Testis (tissue), 5 donors: Measurements from ENCODE around the gene MED9. TPM values are rescaled to one million over a fixed set of nuclear protein-coding genes. Genes with fewer than 3 reads are reported as not detected.
"Not testable (repeated sequence)": the region's sequence is repeated elsewhere in the genome, so short reads cannot be mapped to it uniquely, and the experiment has no call there.

ENCODE experiments used
- DNase-seq: peaks from one replicate; pipeline ENCODE4 v3.0.0-alpha.2; 2019
- H3K27ac ChIP-seq, 2 donors: fragments of 200-600 bp; sonication (generic); one replicate each; pipeline ENCODE4 v1.5.1; 2019
- H3K27me3 ChIP-seq: fragments of 200-600 bp; sonication (generic); one replicate; pipeline ENCODE4 v1.5.1; 2019
- H3K36me3 ChIP-seq: fragments of 200-600 bp; sonication (generic); one replicate; pipeline ENCODE4 v1.5.1; 2017; ENCODE audit warnings: low read depth; ENCODE audit errors: missing control alignments
- H3K4me1 ChIP-seq: fragments of 200-600 bp; sonication (generic); one replicate; pipeline ENCODE4 v1.5.1; 2019
- H3K4me3 ChIP-seq, 2 donors: fragments of 200-600 bp; sonication (generic); one replicate each; pipeline ENCODE4 v1.5.1; 2017 to 2019
- H3K9me3 ChIP-seq: fragments of 200-600 bp; sonication (generic); one replicate; pipeline ENCODE4 v1.5.1; 2017
- POLR2A ChIP-seq: fragments of 450-650 bp; IDR thresholded peaks from one replicate; pipeline ENCODE4 v1.6.1; 2017; ENCODE audit warnings: antibody characterized with exemption, mild to moderate bottlenecking, moderate library complexity
- WGBS, 2 donors: methylation state at CpG; one replicate each; pipeline ENCODE4 v1.1.5; 2018; 5-methylcytosine and 5-hydroxymethylcytosine counted together
- intact Hi-C: fragments of 100-400 bp; cut with DNase I; formaldehyde crosslinking; loops from one replicate; pipeline ENCODE4 v1.15.1; 2023; ENCODE audit warnings: low total_unique reads
- long read RNA-seq, 2 donors: transcript quantifications; one replicate each; lab custom pipeline, GENCODE V29; 2026
- polyA plus RNA-seq: library from polyadenylated mRNA; stranded (reverse); fragments of 350-450 nt; fragmentation: Illumina TruSeq; extraction: RNeasy Lipid Tissue Mini Kit (QIAGEN cat#74804); gene quantifications from one replicate; pipeline ENCODE4 v1.2.3, GENCODE V29; 2014; ENCODE audit warnings: low read depth, low replicate concordance; ENCODE audit not compliant: insufficient read depth
- total RNA-seq, 2 donors: library from RNA; depleted of rRNA; stranded (reverse); fragments of >200 nt; gene quantifications; one replicate each; pipeline ENCODE4 v1.2.3, GENCODE V29; 2016
- TF ChIP-seq, protein P1 (sequence below), 3 experiments: fragments of 450-650 bp in 2 of 3; fragments of 200-600 bp in 1 of 3; sonication (generic) in 1 of 3; IDR thresholded peaks; one replicate each; pipeline ENCODE4 v1.5.1; 2016 to 2019; ENCODE audit warnings: antibody characterized with exemption in 3 of 3, mild to moderate bottlenecking in 2 of 3, moderate library complexity in 1 of 3

MED9 gene, protein sequence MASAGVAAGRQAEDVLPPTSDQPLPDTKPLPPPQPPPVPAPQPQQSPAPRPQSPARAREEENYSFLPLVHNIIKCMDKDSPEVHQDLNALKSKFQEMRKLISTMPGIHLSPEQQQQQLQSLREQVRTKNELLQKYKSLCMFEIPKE
- total RNA-seq: 10 to 100 TPM; 35.9 to 42.6 TPM
- 18.8 TPM for polyA plus RNA-seq
- long read RNA-seq, donor 1, transcript MED9-201 (2 exons, 2,228 nt): major isoform, 16 of 16 reads
- long read RNA-seq, donor 1, partial matches to known transcripts: 0 of 16 reads
- long read RNA-seq, donor 1, other reads (novel, unspliced or antisense): 0 of 16 reads
- long read RNA-seq, donor 2, transcript MED9-201 (2 exons, 2,228 nt): major isoform, 10 of 10 reads
- long read RNA-seq, donor 2, partial matches to known transcripts: 0 of 10 reads
- long read RNA-seq, donor 2, other reads (novel, unspliced or antisense): 0 of 10 reads

DNA sequence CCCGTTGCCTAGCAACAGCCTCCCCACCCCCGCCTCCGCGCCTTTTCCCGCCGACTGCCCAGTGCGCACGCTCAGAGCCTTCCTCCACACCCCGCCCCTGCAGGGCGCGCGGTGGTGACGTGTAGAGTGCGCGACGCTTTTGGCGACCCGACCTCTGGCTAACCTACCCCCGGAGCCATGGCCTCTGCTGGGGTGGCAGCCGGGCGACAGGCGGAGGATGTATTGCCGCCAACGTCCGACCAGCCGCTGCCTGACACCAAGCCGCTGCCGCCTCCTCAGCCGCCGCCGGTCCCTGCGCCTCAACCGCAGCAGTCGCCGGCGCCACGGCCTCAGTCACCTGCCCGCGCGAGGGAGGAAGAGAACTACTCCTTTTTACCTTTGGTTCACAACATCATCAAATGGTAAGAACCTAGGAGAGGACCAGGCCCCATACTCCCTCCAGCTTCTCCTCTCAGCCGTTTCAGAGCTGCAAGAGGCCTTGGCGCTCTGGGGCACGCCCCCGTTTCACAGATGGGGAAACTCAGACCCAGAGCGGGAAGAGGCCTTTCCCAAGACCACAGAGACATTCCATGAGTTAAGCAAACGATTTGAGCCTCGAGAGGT lies at the start of gene MED9:
Gene MED9, plus strand, starts transcription at position 136 of the 603 bp plus-strand sequence. Its CDS starts 42 bp downstream, at position 178.
- Histone ChIP-seq H3K9me3 (no peaks in the 10 kb centered on the region), H3K27me3 (no peaks in the 10 kb centered on the region), H3K4me3 (peak within 1 kb of the TSS; percentile 87 to 97), H3K4me1 (peaks cover 12% of the 10 kb centered on the region), H3K27ac (peak within 1 kb of the TSS; percentile 80 to 87), H3K36me3 (no peaks in the 10 kb centered on the region)
- DNase-seq: peak; percentile 94
- intact Hi-C loops: no loop called here
- 0% methylated on average over 31 to 45 of the region's 47 CpGs for WGBS, 2 donors
- TF ChIP-seq, protein P1, sequence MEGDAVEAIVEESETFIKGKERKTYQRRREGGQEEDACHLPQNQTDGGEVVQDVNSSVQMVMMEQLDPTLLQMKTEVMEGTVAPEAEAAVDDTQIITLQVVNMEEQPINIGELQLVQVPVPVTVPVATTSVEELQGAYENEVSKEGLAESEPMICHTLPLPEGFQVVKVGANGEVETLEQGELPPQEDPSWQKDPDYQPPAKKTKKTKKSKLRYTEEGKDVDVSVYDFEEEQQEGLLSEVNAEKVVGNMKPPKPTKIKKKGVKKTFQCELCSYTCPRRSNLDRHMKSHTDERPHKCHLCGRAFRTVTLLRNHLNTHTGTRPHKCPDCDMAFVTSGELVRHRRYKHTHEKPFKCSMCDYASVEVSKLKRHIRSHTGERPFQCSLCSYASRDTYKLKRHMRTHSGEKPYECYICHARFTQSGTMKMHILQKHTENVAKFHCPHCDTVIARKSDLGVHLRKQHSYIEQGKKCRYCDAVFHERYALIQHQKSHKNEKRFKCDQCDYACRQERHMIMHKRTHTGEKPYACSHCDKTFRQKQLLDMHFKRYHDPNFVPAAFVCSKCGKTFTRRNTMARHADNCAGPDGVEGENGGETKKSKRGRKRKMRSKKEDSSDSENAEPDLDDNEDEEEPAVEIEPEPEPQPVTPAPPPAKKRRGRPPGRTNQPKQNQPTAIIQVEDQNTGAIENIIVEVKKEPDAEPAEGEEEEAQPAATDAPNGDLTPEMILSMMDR (IDR thresholded peaks at IDR 0.05): peak in 1 of 3 experiments; percentile 37
- no peak for TF ChIP-seq POLR2A

DNA sequence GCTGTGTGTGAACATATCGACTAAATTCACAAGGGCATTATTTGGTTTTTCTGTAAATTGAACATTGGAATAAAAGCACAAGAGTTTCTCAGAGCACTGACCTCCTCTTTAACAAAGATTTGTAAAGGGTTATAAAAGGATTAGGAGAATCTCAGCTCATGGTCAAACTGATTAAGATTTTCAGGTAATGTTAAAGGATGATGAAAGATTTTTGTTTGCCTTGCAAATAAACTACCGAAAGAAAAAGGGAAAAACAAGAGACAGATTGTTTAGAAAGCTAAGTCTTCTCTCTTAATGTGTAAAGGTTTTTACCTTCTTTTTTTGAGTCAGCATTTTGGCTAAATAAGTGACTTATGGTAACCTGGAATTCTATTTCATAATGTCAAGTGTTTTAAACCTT lies 47.6 kb upstream of the MED9 start:
- DNase-seq: no peak
- Histone ChIP-seq H3K4me1 (no peaks in the 10 kb centered on the region), H3K36me3 (no peaks in the 10 kb centered on the region), H3K9me3 (no peaks in the 10 kb centered on the region), H3K27me3 (no peaks in the 10 kb centered on the region), H3K4me3 (no peak overlapping the region), H3K27ac (no peak overlapping the region)
- intact Hi-C loops: no loop called here
- TF ChIP-seq, protein P1 (IDR thresholded peaks at IDR 0.05): no peak
- TF ChIP-seq POLR2A: no peak
- WGBS, 2 donors: 86 to 90% methylated on average over 2 of the region's 2 CpGs

DNA sequence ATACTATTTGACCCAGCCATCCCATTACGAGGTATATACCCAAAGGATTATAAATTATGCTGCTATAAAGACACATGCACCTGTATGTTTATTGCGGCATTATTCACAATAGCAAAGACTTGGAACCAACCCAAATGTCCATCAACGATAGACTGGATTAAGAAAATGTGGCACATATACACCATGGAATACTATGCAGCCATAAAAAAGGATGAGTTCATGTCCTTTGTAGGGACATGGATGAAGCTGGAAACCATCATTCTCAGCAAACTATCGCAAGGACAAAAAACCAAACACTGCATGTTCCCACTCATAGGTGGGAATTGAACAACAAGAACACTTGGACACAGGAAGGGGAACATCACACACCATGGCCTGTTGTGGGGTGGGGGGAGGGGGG lies 45.9 kb upstream of the MED9 start:
- H3K4me1 ChIP-seq, DNase-seq, H3K4me3 ChIP-seq, H3K27me3 ChIP-seq, intact Hi-C loops, H3K36me3 ChIP-seq, H3K9me3 ChIP-seq, H3K27ac ChIP-seq: not testable (repeated sequence)
- WGBS, 2 donors: 94 to 97% methylated on average over 2 to 3 of the region's 4 CpGs

DNA sequence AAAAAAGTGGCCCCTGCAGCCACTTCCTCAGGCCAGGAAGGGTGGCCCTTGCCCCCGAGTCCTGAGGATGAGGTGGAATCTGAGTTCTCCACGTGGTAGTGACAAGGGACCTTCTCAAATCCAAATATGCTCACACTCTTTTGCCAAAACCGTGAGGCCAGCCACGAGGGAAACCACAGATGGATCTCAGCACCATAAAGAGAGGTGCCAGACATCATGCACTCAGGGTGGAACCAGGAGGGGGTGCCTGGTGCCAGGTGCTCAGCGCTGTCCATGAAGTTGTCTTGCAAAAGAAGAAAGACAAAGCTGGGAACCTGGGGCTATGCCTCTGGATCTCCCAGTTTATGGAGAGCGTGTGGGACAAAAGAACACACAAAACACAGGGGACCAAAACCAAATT lies 45.2 kb upstream of the MED9 start:
- intact Hi-C loops: no loop called here
- no peaks in the 10 kb centered on the region for H3K27me3 ChIP-seq
- H3K4me1 ChIP-seq: no peaks in the 10 kb centered on the region
- WGBS, 2 donors: 79% methylated on average over 6 of the region's 6 CpGs
- no peak overlapping the region for H3K27ac ChIP-seq
- no peak for TF ChIP-seq POLR2A
- TF ChIP-seq, protein P1 (IDR thresholded peaks at IDR 0.05): no peak
- no peaks in the 10 kb centered on the region for H3K9me3 ChIP-seq
- no peak overlapping the region for H3K4me3 ChIP-seq
- no peaks in the 10 kb centered on the region for H3K36me3 ChIP-seq
- DNase-seq: no peak

DNA sequence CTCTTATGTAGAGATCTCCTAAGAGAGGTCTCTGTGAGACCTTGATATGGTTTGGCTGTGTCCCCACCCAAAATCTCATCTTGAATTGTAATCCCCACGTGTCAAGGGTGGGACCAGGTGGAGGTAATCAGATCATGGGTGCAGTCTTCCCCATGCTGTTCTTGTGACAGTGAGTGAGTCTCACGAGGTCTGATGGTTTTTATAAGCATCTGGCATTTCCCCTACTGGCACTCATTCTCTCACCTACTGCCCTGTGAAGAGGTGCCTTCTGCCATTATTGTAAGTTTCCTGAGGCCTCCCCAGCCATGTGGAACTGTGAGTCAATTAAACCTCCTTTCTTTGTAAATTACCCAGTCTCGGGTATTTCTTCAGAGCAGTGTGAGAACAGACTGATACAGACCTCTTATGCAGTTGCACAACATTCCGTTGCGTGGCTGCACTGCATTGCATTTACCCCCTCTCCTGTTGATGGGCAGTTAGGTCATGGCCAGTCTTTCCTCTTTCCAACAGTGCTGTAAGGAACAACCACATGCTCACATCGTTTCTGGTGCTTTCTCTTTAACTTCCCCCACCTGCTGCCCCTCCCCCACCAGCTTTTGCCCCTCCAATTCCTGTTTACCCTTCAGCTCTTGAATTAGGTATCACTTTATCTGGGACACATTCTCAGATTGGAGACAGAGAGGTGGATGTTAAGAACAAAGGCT lies 43.6 kb upstream of the MED9 start:
- no peak for TF ChIP-seq POLR2A
- TF ChIP-seq, protein P1 (IDR thresholded peaks at IDR 0.05): no peak
- Histone ChIP-seq H3K9me3 (no peaks in the 10 kb centered on the region), H3K27ac (no peak overlapping the region), H3K36me3 (no peaks in the 10 kb centered on the region), H3K4me3 (no peak overlapping the region), H3K4me1 (no peaks in the 10 kb centered on the region), H3K27me3 (no peaks in the 10 kb centered on the region)
- no peak for DNase-seq
- WGBS, 2 donors: 71 to 80% methylated on average over 6 of the region's 6 CpGs
- intact Hi-C loops: no loop called here
